A673 (cell line): Measurements from ENCODE around the gene ESPN. TPM values are rescaled to one million over a fixed set of nuclear protein-coding genes. Genes with fewer than 3 reads are reported as not detected.
A peak's percentile ranks its signal among the peaks of the same experiment; 100 is the strongest.

Source experiments
- BruUV-seq: library from RNA; stranded (reverse); fragments of 400-500 nt; replicated peaks from 2 replicates; lab custom pipeline; 2021; lab: Mats Ljungman, UMichigan
- CTCF ChIA-PET: fragments of 300-600 bp; sonication (Branson Sonifier 250); formaldehyde crosslinking; loops from one replicate; lab custom pipeline; 2022; ENCODE audit warnings: antibody characterized with exemption; lab: Charles Lee
- POLR2A ChIA-PET: fragments of 300-600 bp; sonication (Branson Sonifier 250); formaldehyde crosslinking; loops from one replicate; lab custom pipeline; 2022; ENCODE audit warnings: antibody characterized with exemption; ENCODE audit not compliant: low non-redundant PET; lab: Charles Lee
- DNase-seq: peaks from one replicate; pipeline ENCODE4 v3.0.0-alpha.2; 2015; ENCODE audit warnings: low spot score
- H3K27ac ChIP-seq: fragments of 200-600 bp; sonication (generic); 2 replicates; pipeline ENCODE4 v1.5.1; 2016; ENCODE audit warnings: mixed run types, low read depth, mild to moderate bottlenecking, mixed read lengths, antibody characterized with exemption, low read length; ENCODE audit not compliant: poor library complexity, severe bottlenecking
- H3K27me3 ChIP-seq: fragments of 200-600 bp; sonication (generic); replicated peaks from 2 replicates; pipeline ENCODE4 v1.6.1; 2017; ENCODE audit warnings: mixed run types, low read depth, mild to moderate bottlenecking, mixed read lengths, antibody characterized with exemption, low read length; ENCODE audit not compliant: insufficient read depth, poor library complexity
- H3K36me3 ChIP-seq: fragments of 200-600 bp; sonication (generic); 2 replicates; pipeline ENCODE4 v1.6.1; 2016; ENCODE audit warnings: mixed run types, mild to moderate bottlenecking, mixed read lengths, antibody characterized with exemption, low read length; ENCODE audit not compliant: insufficient read depth, poor library complexity, severe bottlenecking
- H3K4me1 ChIP-seq: fragments of 200-600 bp; sonication (generic); 2 replicates; pipeline ENCODE4 v1.6.1; 2017; ENCODE audit warnings: mixed run types, mild to moderate bottlenecking, mixed read lengths, antibody characterized with exemption, low read length; ENCODE audit not compliant: insufficient read depth, poor library complexity, severe bottlenecking
- H3K4me3 ChIP-seq: fragments of 200-600 bp; sonication (generic); 2 replicates; pipeline ENCODE4 v1.5.1; 2016; ENCODE audit warnings: low read depth, mixed run types, mild to moderate bottlenecking, mixed read lengths, low read length; ENCODE audit not compliant: poor library complexity, severe bottlenecking
- H3K9me3 ChIP-seq: fragments of 200-600 bp; sonication (generic); 2 replicates; pipeline ENCODE4 v1.6.1; 2016; ENCODE audit warnings: mixed run types, low read depth, mild to moderate bottlenecking, mixed read lengths, antibody characterized with exemption, low read length; ENCODE audit not compliant: poor library complexity, severe bottlenecking
- CTCF ChIP-seq: fragments of 300-800, 200-600 bp; sonication (generic); conservative IDR thresholded peaks from 2 replicates; pipeline ENCODE4 v1.5.1; 2017; ENCODE audit warnings: low read depth, mild to moderate bottlenecking, antibody characterized with exemption, low read length, moderate library complexity, mixed read lengths
- EZH2 ChIP-seq: fragments of 200-600 bp; sonication (generic); IDR thresholded peaks from 2 replicates; pipeline ENCODE4 v1.6.1; 2017; ENCODE audit warnings: borderline replicate concordance, low read depth, mild to moderate bottlenecking, mixed read lengths, antibody characterized with exemption, low read length; ENCODE audit not compliant: poor library complexity, severe bottlenecking
- intact Hi-C: fragments of 100-400 bp; cut with micrococcal nuclease; formaldehyde crosslinking; loops from one replicate; pipeline ENCODE4 v1.10.0; 2022; ENCODE audit not compliant: unreplicated experiment
- total RNA-seq: library from RNA; stranded (reverse); gene quantifications from 2 replicates; pipeline ENCODE4 v1.2.3, GENCODE V29; 2021

The ESPN gene
- total RNA-seq, 1 experiment from 2014 or later: not detected

- TF ChIP-seq EZH2: no peak
- TF ChIP-seq CTCF: peak; percentile 97
- Histone ChIP-seq H3K4me3 (no peak overlapping the region), H3K9me3 (no peaks in the 10 kb centered on the region), H3K4me1 (no peaks in the 10 kb centered on the region), H3K36me3 (no peaks in the 10 kb centered on the region), H3K27ac (no peak overlapping the region), H3K27me3 (no peaks in the 10 kb centered on the region)
- BruUV-seq: no TSS peak
- DNase-seq: peak; percentile 43
- ChIA-PET POLR2A (no interaction called here), CTCF (interaction anchor here (0.6 kb wide), 1 partner anchor 227 kb away, joined by 4 read pairs; no protein-coding TSS in a partner anchor)
- intact Hi-C loops: loop anchor here (2.0 kb wide), 1 partner anchor 229 kb away; no protein-coding TSS in a partner anchor
Observed at GRCh38 chr1:6475381-6476133, 51.0 kb downstream of the ESPN start.

- CTCF ChIA-PET: no interaction called here
Observed at GRCh38 chr1:6476483-6476882, 51.9 kb downstream of the ESPN start.

More at GRCh38 chr1:6476483-6476882, 51.9 kb downstream of the ESPN start:
- BruUV-seq: no TSS peak
- intact Hi-C loops: no loop called here
- H3K36me3 ChIP-seq: no peaks in the 10 kb centered on the region
- no peak for DNase-seq
- no peaks in the 10 kb centered on the region for H3K9me3 ChIP-seq
- TF ChIP-seq EZH2 (no peak), CTCF (no peak)
- no peaks in the 10 kb centered on the region for H3K4me1 ChIP-seq
- no peak overlapping the region for H3K27ac ChIP-seq
- POLR2A ChIA-PET: no interaction called here
- no peak overlapping the region for H3K4me3 ChIP-seq
- H3K27me3 ChIP-seq: no peaks in the 10 kb centered on the region
